Embryonic facial prominence (tissue), 1 donor: ENCODE data around the gene RNF151.
"Not testable (repeated sequence)": the region's sequence is repeated elsewhere in the genome, so short reads cannot be mapped to it uniquely, and the experiment has no call there.

Experiments used
- DNase-seq: peaks from one replicate; pipeline ENCODE4 v3.0.0-alpha.2; 2016; ENCODE audit errors: extremely low spot score

Gene RNF151

GRCh38 chr16:1966460-1966859 lies at the start of gene RNF151:
RNF151 (plus strand) TSS chr16:1966856; CDS start chr16:1966882, 26 bp downstream.
- no peak for DNase-seq

- DNase-seq, result no peak
Observed at GRCh38 chr16:1917056-1917664, 49.5 kb upstream of the RNF151 start.

- no peak for DNase-seq
Observed at GRCh38 chr16:1917665-1918350, 48.8 kb upstream of the RNF151 start.

GRCh38 chr16:1918351-1919326 lies 48.0 kb upstream of the RNF151 start, which contains the start of gene HS3ST6:
HS3ST6 (minus strand) TSS chr16:1918415; CDS start chr16:1918323, 92 bp downstream.
- DNase-seq, result no peak

- no peak for DNase-seq
Observed at GRCh38 chr16:1919327-1919998, 47.2 kb upstream of the RNF151 start.

GRCh38 chr16:1920122-1920521 lies 46.5 kb upstream of the RNF151 start:
- not testable (repeated sequence) for DNase-seq

- DNase-seq, result no peak
Observed at GRCh38 chr16:1920727-1921171, 45.9 kb upstream of the RNF151 start.

- DNase-seq, result no peak
Observed at GRCh38 chr16:1922357-1922756, 44.3 kb upstream of the RNF151 start.

GRCh38 chr16:1923299-1924034 lies 43.2 kb upstream of the RNF151 start:
- peak; percentile 71 for DNase-seq

- no peak for DNase-seq
Observed at GRCh38 chr16:1924095-1924494, 42.6 kb upstream of the RNF151 start.

GRCh38 chr16:1926271-1926670 lies 40.4 kb upstream of the RNF151 start:
- no peak for DNase-seq

GRCh38 chr16:1929105-1929504 lies 37.6 kb upstream of the RNF151 start:
- no peak for DNase-seq

- DNase-seq, result peak; percentile 73
Observed at GRCh38 chr16:1929578-1930337, 36.9 kb upstream of the RNF151 start.

- DNase-seq, result no peak
Observed at GRCh38 chr16:1930338-1930720, 36.3 kb upstream of the RNF151 start.

GRCh38 chr16:1932050-1933028 lies 34.3 kb upstream of the RNF151 start:
- DNase-seq, result no peak

- no peak for DNase-seq
Observed at GRCh38 chr16:1933097-1933661, 33.5 kb upstream of the RNF151 start.

- DNase-seq, result no peak
Observed at GRCh38 chr16:1936945-1937479, 29.6 kb upstream of the RNF151 start.

GRCh38 chr16:1938316-1938715 lies 28.3 kb upstream of the RNF151 start:
- DNase-seq, result no peak
